G401 (cell line): ENCODE data around the gene BRD3OS. TPM values are rescaled to one million over a fixed set of nuclear protein-coding genes. Genes with fewer than 3 reads are reported as not detected.

Experiments
- DNase-seq: peaks from one replicate; pipeline ENCODE4 v3.0.0-alpha.2; 2015; ENCODE audit warnings: low spot score
- in situ Hi-C: cut with HindIII; loops from 2 replicates; pipeline ENCODE4 v1.10.0; 2016; ENCODE audit warnings: low sequenced_read_pairs, mixed read lengths
- total RNA-seq: library from RNA; depleted of rRNA; stranded (reverse); fragments of >200 nt; shearing (Covaris generic); gene quantifications from 2 replicates; pipeline ENCODE4 v1.2.3, GENCODE V29; 2014

The BRD3OS gene
- total RNA-seq, 1 experiment from 2014 or later: 50.7 TPM

DNA sequence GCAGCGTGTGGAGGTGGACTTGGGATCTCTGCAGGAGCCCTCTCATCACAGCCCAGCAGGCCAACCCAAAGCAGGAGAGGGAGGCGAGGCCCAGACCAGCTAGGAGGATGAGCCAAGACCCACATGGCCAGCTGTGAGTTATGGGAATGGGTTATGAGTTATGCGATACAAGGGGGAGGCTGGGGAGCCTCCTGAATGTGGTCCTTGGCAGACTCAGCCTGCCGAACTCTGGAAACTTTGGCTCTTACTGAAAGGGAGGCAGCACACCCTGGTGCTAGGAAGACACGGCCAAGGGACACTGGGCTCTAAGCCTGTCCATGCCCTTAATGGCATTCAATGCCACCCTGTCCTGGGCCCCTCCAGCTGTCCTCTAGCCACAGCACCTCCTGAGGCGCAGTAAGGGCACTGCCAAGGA is 25.4 kb upstream of the BRD3OS start:
- DNase-seq: no peak
- in situ Hi-C loops: loop anchor here (25.0 kb wide), 1 partner anchor 213 kb away; no protein-coding TSS in a partner anchor

DNA sequence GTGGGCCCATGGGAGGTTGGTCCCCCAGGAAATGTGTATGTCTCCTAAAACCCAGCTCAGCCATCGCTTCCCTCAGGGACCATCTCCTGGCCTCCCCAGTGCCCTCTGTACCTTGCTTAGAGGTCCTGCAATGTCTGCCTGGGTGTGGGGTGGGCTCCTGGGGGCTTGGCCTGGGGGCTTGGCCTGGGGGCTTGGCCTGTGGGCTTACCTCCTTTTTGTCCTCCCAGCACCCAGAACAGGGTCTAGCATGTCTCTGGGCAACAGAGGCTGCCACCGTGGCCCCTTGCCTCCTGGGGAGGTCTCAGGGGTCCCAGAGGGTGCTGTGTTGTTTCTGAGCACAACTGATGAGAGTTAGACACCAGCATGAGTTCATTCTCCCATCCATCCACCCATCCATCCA is 22.5 kb upstream of the BRD3OS start:
- in situ Hi-C loops: loop anchor here (25.0 kb wide), 1 partner anchor 215 kb away; no protein-coding TSS in a partner anchor

DNA sequence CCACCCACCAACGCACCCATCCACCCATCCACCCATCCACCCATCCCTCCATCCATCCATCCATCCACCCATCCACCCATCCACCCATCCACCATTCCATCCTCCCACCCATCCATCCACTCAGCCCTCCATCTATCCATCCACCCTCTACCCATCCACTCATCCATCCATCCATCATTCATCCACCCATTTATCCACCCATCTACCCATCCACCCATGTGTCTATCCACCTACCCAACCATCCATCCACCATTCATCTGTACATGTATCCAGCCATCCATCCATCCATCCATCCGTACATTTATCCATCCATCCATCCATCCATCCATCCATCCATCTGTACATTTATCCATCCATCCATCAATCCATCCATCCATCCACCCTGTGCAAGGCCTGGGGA is 22.0 kb upstream of the BRD3OS start:
- DNase-seq: no peak
- in situ Hi-C loops: loop anchor here (25.0 kb wide), 1 partner anchor 216 kb away; no protein-coding TSS in a partner anchor

More for the DNA sequence above, 22.5 kb upstream of the BRD3OS start:
- no peak for DNase-seq

DNA sequence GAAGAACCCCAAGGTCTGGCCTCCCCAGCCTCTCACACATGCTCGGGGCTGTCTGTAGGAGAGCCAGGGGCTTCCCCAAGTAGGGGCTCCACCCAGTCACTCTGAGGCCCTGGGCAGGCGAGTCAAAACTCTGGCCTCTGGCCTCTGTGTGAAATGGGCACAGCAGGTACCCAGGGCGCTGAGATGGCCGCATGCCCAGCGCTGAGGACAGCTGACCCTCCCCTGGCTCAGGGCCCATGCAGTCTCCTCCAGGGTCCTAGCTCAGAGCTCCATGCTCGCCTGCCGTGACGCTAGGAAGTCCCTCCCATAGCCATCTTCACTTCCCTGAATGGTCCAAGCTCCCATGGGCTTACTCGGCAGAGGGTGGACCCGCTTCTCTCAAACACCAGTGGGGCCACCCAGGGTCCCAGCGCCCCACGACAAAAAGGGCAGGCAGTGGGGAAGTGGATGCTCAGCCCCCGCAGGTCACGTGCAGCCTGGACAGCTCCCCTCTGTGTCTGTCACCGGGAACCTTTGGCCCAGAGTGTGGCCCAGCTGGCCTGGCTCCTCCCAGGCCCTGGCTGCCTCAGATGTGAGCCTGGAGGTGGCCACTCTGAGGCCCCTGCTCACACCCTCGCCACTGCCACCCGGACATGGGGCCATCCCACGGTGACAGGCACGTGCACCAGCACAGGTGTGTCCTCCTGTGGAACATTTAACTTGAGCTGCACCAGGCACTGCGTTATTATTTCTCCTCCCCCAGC is 21.0 kb upstream of the BRD3OS start:
- in situ Hi-C loops: loop anchor here (25.0 kb wide), 1 partner anchor 217 kb away; no protein-coding TSS in a partner anchor
- DNase-seq: no peak

DNA sequence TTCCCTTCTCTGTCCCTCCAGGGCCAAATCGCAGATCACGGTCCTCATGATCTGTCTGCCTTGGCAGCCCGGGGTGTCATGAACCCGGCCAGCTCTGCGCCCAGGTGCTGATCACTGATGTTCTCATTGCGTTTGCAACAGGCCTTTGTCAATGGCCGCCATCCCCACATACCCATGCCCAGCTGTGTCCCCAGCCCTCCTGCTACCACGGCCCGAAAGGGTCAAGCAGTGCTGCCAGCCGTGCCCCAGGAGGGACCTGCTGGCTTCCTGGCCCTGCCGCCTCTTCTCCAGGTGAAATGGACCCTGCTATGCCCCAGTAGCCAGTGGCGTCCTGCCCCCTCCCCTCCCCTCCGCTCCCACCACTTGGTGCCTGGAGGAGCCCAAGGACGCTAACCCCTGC is 20.4 kb upstream of the BRD3OS start:
- DNase-seq: no peak
- in situ Hi-C loops: loop anchor here (25.0 kb wide), 1 partner anchor 218 kb away; no protein-coding TSS in a partner anchor

DNA sequence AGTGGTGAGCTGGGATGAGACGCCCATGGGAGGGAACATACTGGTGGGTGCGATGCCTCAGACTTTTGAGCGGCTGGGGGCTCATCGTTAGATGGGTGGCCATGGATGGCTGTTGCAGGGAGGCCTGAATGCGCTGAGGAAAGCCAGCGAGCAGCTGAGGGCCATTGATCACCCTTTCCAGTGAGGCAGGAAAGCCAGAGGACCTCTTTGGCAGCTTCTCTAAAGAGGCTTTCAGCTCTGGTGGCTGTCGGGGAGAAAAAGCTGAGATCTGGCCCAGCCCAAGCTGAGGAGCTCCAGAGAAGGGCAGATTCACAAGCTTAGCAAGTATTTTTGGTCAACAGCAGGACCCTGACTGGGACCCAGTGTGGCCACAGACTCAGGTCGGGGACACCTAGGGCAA is 19.9 kb upstream of the BRD3OS start:
- in situ Hi-C loops: loop anchor here (25.0 kb wide), 1 partner anchor 218 kb away; no protein-coding TSS in a partner anchor
- no peak for DNase-seq

DNA sequence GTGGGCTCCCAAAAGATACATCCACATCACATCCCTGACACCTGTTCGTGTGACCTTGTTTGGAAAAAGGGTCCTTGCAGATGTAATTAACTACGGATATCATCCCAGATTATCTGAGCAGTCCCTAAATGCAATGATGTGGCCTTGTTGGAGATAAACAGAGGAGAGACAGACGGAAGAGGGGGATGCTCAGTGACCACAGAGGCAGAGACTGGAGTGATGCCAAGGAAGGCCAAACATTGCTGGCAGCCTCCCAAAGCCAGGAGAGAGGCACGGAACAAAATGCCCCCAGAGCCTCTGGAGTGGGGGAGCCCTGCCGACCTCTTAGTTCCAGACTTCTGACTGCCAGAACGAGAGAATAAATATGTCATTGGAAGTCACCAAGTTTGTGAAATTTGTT is 18.1 kb upstream of the BRD3OS start:
- no peak for DNase-seq
- in situ Hi-C loops: loop anchor here (25.0 kb wide), 1 partner anchor 220 kb away; no protein-coding TSS in a partner anchor

DNA sequence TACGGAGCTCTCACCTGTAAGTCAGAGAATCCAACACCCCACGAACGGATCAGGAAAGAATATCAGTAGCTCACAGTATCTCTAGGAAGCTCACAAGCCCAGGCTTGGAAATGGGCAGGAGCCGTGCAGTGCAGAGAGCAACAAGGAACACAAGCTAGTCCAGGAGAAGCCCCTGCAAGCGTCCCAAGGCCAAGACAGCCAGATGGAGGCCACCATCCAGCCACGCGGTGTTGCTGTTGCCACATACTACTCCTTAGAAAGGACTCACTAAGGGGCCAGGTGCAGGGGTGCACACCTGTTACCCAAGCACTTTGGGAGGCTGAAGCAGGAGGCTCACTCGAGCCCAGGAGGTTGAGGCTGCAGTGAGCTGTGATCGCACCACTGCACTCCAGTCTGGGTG is 17.7 kb upstream of the BRD3OS start:
- DNase-seq: no peak
- in situ Hi-C loops: loop anchor here (25.0 kb wide), 1 partner anchor 220 kb away; no protein-coding TSS in a partner anchor

DNA sequence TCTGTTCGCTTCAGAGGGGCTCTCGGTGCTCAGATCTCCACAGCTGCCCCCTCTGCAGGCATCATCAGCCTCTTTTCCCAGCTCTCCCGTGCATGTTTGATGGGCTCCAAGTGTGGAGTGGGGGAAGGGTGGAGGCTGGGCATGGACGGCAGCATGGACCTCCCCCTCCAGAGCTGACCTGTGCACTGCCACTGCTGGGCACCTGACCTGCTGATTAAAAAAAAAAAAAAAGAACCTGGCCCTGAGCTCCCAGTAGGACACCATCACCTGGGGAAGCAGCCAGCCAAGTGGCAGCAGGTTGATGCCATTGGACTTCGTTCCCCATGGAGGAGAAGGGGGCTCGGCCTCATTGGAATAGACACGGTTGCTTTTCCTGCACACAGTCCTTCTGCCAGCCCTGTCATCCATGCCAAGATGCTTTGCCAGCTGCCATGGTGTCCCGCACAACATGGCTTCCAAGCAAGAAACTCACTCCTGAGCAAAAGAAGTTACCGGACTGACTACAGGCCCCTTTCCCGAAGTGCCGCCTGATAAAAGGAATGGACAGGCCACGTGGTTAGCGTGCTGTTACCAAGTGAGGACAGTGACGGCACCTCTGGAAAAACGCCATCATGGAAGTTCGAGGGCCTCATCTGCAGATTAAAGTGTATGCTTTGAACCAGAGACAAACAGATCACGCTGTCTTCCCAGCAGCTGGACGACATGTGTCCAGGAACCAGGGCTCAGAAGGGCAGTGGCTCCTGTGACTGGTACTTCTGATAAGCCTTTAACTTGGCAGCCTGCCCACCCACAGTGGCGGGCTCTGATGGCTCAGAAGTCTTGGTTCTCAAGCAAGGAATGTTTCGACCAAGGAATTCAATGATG is 14.7 kb upstream of the BRD3OS start:
- in situ Hi-C loops: loop anchor here (25.0 kb wide), 1 partner anchor 223 kb away; no protein-coding TSS in a partner anchor
- no peak for DNase-seq

DNA sequence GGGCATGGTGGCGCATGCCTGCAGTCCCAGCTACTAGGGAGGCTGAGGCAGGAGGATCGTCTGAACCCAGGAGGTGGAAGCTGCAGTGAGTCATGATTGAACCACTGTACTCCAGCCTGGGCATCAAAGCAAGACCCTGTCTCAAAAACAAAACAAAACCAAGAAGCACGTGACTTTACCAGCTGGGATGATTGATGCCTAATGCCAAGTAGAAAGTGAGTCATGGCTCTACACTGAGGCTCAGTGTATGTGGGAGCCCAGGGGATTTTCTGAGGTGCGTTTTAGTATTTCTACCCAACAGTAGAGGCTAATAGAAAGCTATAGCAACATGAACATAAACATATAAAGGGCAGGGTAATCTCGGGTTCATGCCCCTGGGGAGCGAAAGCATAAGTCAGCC is 13.9 kb upstream of the BRD3OS start:
- in situ Hi-C loops: loop anchor here (25.0 kb wide), 1 partner anchor 224 kb away; no protein-coding TSS in a partner anchor

DNA sequence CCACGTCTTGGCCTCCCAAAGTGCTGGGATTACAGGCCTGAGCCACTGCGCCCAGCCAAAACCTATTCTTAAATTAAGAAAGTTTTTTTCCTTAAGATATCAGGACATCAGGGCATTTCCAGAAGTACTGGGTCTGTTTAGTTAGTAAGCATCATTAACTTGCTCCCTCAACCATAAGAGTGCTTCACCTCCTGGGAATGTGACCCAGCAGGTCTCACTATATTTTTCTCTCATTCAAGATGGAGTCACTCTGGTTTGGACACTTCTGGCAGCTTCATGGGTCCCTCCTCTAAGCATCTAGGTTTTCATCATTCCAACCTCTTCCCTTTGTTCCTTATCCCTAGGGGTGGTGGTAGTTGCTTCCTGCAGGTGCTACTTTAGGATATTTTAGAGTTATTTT is 10.3 kb upstream of the BRD3OS start:
- DNase-seq: no peak
- in situ Hi-C loops: loop anchor here (5.0 to 25.0 kb wide), 2 partner anchors 53 to 228 kb away; no protein-coding TSS in a partner anchor

More for the DNA sequence above, 13.9 kb upstream of the BRD3OS start:
- DNase-seq: no peak

DNA sequence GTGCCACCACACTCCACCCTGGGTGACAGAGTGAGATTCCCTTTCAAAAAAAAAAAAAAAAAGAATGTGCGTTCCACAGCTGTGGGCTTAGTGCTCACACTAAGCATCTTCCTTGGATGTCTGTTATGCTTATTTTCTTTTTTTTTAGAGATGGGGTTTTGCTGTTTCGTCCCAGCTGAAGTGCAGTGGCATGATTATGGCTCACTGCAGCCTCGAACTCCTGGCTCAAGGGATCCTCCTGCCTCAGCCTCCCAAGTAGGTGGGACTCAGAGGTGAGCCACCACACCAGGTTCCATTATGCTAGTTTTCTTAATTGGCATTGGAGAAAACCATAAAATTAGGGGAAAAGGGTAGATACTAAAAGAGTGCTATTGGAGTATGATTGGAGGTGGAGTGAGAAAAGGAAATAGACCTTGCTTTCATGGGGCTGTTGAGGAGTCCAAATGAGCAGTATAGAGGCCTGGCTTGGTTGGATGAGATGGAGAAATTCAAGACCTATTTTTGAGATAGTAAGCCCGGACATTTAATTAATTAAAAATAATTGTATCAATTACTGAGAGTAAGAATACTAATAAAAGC is 978 bp upstream of the BRD3OS start:
- in situ Hi-C loops: loop anchor here (25.0 kb wide), 1 partner anchor 237 kb away; no protein-coding TSS in a partner anchor
- DNase-seq: no peak

DNA sequence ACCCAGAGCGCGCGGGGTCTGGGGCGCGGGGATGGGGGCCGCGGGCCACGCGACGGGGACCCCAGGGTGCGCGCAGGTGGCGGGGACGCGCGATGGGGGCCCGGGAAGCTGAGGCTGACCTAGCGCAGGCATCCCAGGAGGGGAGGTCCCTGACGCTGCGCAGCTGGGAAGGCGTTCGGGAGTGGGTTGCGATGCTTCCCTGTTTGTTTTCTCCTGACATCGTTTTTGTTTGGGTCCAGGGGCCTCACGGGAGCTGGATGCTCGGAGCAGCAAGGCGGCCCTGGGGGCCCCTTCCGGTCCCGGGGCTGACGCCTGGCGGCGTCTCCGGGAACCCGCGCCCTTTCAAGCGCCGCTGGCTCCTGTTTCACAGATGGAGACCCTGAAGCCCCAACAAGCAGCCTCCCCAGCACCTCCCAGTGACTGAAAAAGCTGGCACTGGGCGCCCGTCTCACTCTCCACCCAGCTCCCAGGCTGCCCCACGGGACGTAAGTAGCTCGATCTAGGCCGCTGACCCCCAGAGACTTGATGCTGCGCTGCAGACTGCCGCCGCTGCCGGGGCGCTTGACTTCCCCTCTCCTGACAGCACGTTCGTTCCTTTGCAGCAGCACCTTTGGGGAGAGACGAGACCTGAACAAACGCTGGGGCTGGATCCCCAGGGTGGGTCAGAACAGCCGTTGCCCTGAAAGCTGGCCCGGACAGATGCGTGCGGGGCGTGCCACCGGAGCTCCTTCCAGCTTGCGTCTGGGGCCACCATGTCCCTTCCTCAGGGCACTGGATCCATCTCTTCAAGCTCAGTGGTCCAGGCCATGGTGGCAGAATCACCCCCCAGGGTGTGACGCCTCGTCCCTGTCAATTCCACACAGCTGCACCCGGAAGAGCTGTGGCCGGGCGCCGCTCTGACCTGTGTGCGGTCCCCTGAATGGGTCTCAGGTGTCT is 593 bp downstream of the BRD3OS start:
- peak; percentile 31 for DNase-seq
- in situ Hi-C loops: no loop called here

DNA sequence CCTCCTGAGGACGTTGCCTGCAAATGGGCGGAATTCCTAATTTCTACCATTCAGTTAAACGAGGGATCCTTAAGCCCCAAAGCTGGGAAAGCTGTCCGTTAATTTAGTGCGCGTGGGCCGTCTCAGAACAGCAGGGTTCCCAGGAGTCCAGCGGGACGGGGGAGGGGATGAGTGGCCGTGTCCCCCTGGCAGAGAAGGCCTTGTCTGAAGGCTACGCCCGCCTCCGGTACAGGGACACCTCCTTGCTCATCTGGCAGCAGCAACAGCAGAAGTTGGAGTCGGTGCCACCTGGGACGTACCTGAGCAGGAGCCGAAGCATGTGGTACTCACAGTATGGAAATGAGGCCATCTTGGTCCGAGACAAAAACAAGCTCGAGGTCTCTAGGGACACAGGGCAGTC is 1.3 kb downstream of the BRD3OS start:
- DNase-seq: no peak
- in situ Hi-C loops: no loop called here

DNA sequence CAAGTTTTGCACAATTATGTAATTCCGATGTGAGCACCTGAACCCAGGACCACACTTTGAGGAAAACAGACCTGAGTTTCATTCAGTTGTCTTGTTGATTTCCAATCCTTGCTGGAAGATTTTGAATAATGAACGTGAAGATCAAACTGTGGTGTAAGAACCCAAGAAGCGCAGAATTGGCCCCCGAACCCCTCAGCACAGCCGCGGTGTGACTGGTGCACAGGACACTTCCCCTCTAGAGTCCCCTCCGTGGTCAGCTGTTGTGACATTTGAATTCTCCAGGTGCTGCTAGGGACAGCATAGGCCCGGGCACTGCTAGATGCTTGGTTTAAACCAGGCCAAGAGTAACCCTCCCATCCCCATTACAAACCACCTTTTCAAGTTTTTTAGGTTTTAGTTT is 1.7 kb downstream of the BRD3OS start:
- in situ Hi-C loops: no loop called here
- no peak for DNase-seq

DNA sequence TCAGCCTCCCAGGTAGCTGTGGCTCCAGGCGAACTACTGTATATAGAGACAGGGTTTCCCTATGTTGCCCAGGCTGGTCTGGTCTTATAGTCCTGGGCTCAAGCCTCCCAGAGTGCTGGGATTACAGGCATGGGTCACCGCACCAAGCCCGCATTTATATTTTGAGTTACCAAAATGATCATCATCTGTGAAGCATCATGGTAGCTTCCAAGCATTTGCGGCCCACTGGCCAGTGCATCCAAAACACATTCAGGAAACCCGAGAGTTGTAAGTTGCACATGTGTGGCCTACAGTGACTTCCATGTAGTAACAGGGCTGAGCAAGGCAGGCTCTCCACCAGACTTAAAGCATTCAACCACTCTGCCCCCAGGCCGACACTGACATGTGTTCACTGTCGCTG is 2.3 kb downstream of the BRD3OS start:
- in situ Hi-C loops: no loop called here
- DNase-seq: no peak

DNA sequence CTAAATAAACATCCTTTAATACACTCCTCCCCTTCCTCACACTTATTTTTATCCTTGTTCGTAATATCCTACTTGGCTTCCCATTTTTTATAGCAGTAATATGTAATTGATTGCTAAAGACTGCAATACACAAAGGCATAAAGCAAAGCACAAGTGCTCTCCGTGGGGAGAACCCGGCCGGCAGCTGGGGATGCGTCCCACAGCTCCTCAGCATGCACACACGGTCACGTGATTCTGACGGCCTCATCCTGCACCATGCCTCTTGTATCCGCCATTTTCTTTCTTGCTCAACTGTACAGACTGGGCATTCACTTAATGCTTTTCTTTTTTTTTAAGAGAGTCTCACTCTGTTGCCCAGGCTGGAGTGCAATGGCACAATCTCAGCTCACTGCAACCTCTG is 2.8 kb downstream of the BRD3OS start:
- DNase-seq: no peak
- in situ Hi-C loops: no loop called here

DNA sequence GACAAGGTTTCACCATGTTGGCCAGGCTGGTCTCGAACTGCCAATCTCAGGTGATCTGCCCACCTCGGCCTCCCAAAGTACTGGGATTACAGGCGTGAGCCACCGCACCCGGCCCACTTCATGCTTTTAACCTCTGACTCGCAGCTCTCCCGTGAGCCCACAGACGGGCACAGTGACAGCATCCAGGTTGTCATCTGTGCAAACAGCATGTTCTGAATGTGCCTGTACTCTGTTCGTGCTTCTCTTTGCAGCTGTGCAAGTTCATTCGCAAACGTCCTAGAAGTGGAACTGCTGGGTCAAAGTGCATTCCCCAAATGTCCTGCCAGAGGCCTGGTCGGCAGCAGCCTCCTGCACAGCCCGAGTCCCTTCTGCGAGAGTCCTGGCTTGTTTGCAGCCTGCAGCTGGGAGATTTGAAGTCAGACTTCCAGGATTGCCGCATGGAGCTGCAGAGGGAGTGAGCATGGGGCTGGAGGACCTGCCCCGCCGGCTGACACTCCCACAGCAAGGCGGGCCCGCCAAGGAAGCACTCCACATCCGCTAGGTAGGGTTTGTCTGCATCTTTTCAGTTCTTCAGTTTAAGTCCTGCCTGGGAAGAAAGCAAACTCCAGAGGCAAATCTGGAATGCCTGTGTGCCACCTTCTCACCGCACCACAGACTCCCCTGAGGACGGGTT is 3.4 kb downstream of the BRD3OS start:
- in situ Hi-C loops: no loop called here
- DNase-seq: no peak
